Mesothelial cell of epicardium (in vitro differentiated cells): Measurements from ENCODE around the gene KCNQ1OT1. TPM values are rescaled to one million over a fixed set of nuclear protein-coding genes. Genes with fewer than 3 reads are reported as not detected.

Experiments used
- DNase-seq, 2 experiments: peaks; one replicate each; pipeline ENCODE4 v3.0.0; 2021; ENCODE audit warnings: low spot score in 2 of 2; ENCODE audit not compliant: unreplicated experiment in 2 of 2
- H3K27ac Mint-ChIP-seq: 2 replicates; pipeline ENCODE4 v1.8.0; 2021; ENCODE audit warnings: mixed read lengths
- H3K27me3 Mint-ChIP-seq: 2 replicates; pipeline ENCODE4 v1.8.0; 2021; ENCODE audit warnings: low read depth, mixed read lengths
- H3K36me3 Mint-ChIP-seq: 2 replicates; pipeline ENCODE4 v1.8.0; 2021; ENCODE audit warnings: mixed read lengths
- H3K4me1 Mint-ChIP-seq: 2 replicates; pipeline ENCODE4 v1.8.0; 2021; ENCODE audit warnings: mixed read lengths
- H3K4me3 Mint-ChIP-seq: 2 replicates; pipeline ENCODE4 v1.8.0; 2021; ENCODE audit warnings: mild to moderate bottlenecking, moderate library complexity, mixed read lengths
- H3K9me3 Mint-ChIP-seq: 2 replicates; pipeline ENCODE4 v1.8.0; 2021; ENCODE audit warnings: mixed read lengths
- total RNA-seq: library from RNA; stranded (reverse); gene quantifications from 3 replicates; pipeline ENCODE4 v1.2.1, GENCODE V29; 2021
- TF ChIP-seq, protein P1 (sequence below): fragments of 200-600 bp; sonication (generic); IDR thresholded peaks from one replicate; pipeline ENCODE4 v1.5.0; 2021; ENCODE audit warnings: antibody characterized with exemption; ENCODE audit not compliant: unreplicated experiment

Gene KCNQ1OT1
- total RNA-seq, 1 donor from 2014 or later = 35.1 TPM

DNA sequence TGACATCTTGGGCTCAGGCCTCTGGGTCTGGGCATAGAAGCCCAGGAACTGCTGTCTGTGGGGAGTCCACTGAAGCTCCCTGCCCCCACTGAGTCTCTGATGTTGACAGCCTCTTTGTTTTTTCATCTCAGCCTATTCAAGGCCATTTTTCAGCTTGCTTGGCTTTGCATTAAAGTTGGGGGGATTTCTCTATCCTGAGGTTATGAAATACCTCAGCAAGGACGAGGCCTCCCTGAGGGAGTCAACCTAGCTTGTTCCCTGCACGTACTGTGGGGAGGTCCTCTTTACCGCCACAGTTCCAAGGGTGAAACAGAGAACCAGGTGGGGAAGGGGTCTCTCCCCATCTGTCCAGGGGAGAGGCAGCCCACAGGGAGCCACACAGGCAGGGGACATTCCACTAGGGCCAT lies 8.4 kb downstream of the KCNQ1OT1 start:
- TF ChIP-seq, protein P1, sequence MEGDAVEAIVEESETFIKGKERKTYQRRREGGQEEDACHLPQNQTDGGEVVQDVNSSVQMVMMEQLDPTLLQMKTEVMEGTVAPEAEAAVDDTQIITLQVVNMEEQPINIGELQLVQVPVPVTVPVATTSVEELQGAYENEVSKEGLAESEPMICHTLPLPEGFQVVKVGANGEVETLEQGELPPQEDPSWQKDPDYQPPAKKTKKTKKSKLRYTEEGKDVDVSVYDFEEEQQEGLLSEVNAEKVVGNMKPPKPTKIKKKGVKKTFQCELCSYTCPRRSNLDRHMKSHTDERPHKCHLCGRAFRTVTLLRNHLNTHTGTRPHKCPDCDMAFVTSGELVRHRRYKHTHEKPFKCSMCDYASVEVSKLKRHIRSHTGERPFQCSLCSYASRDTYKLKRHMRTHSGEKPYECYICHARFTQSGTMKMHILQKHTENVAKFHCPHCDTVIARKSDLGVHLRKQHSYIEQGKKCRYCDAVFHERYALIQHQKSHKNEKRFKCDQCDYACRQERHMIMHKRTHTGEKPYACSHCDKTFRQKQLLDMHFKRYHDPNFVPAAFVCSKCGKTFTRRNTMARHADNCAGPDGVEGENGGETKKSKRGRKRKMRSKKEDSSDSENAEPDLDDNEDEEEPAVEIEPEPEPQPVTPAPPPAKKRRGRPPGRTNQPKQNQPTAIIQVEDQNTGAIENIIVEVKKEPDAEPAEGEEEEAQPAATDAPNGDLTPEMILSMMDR = no peak
- Mint-ChIP-seq H3K36me3 (no peaks in the 10 kb centered on the region), H3K9me3 (no peaks in the 10 kb centered on the region), H3K27ac (peak overlapping the region; percentile 41), H3K27me3 (no peaks in the 10 kb centered on the region), H3K4me3 (no peak overlapping the region), H3K4me1 (peaks cover 66% of the 10 kb centered on the region)
- no peak for DNase-seq

GRCh38 chr11:2690596-2691354 lies 9.0 kb downstream of the KCNQ1OT1 start:
- no peaks in the 10 kb centered on the region for H3K27me3 Mint-ChIP-seq
- H3K36me3 Mint-ChIP-seq = no peaks in the 10 kb centered on the region
- H3K9me3 Mint-ChIP-seq = no peaks in the 10 kb centered on the region
- DNase-seq = no peak
- TF ChIP-seq, protein P1 = no peak
- peak overlapping the region; percentile 41 for H3K27ac Mint-ChIP-seq
- H3K4me3 Mint-ChIP-seq = no peak overlapping the region
- peaks cover 60% of the 10 kb centered on the region for H3K4me1 Mint-ChIP-seq

DNA sequence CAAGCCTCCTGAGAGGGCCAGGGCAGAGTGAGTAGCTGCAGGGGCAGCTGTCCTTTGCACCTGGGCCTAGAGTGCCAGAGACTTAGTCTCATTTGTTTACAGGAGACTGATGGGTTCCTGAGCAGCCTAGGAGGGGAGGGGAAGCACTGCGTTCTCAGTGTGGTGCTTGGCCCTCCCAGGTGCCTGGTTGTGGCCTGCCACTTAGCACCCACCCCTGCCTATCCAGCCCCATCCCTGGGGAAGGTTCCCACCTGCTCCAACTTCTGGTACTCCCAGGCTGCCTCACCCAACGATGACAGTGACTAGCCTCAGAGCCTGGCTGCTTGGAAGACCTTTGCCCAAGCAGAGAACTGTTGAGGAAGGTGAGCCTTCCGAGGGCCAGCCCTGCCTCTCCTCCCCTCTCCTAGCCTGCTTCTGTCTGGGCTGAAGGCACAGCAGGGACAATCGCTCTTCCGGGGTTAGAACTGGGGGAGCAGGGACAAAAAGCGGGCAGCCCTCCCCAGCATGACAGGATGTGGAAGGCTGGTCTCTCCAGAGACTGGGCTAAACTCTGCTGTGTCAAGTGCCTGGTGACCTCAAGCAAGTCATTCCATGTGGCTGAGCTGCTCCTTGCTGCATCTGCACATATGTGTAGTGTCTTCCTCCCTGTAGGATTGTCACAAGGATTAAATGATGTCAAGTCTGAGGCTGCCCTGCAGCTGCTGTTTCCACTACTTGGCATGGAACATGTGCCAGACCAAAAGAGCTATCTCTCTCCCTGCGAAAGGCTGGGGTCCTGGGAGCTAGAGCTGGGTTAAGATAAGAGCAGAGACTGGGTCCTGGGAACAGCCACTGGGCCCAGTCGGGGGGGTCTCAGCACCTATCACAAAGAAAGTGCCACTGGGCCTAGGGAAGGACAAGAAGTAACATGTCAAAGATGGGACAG lies 9.9 kb downstream of the KCNQ1OT1 start:
- H3K4me3 Mint-ChIP-seq = no peak overlapping the region
- TF ChIP-seq, protein P1 = no peak
- no peaks in the 10 kb centered on the region for H3K9me3 Mint-ChIP-seq
- no peak overlapping the region for H3K27ac Mint-ChIP-seq
- DNase-seq = no peak
- peaks cover 53% of the 10 kb centered on the region for H3K4me1 Mint-ChIP-seq
- H3K27me3 Mint-ChIP-seq = no peaks in the 10 kb centered on the region
- no peaks in the 10 kb centered on the region for H3K36me3 Mint-ChIP-seq

DNA sequence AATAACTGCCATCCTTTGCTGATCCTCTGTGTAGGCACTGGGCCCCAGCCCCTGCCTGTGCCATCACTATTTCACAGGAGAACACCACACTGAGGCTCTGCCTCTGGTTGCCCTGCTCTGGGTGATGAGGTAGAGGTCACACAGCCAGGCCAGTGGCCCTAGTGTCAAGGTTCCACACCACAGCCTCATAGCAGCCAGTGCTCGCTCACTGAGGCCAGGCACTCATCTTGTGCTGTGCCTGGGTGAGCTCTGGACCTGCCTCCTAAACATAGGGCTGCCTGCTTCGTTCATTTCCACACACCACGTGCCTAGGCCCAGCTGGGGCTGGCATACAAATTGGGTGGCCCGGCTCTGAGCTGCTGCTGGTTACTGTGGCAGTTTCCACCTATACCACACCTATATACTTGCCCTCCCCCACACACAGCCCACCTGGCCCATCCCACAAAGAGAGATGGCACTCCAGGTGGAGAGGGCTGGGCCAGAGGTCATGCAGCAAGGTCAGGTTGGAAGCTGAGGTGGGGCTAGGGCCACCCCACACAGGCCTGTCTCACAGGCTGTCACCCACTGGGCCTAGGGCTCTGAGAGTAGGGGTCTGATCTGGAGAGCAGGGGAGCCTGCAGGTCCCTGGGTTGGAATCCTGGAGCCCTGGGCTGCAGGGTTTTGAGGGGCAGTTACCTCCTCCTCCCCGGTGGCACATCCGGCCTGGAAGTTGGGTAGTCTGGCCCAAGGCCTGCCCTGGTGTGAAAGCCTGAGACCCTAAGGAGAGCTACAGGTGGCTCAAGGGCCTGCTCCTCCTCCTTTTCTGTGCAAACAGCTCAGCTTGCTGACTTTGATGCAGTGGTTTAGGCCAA lies 11.2 kb downstream of the KCNQ1OT1 start:
- no peaks in the 10 kb centered on the region for H3K27me3 Mint-ChIP-seq
- H3K9me3 Mint-ChIP-seq = no peaks in the 10 kb centered on the region
- no peak for DNase-seq
- H3K4me3 Mint-ChIP-seq = no peak overlapping the region
- no peaks in the 10 kb centered on the region for H3K36me3 Mint-ChIP-seq
- H3K27ac Mint-ChIP-seq = no peak overlapping the region
- peaks cover 56% of the 10 kb centered on the region for H3K4me1 Mint-ChIP-seq
- TF ChIP-seq, protein P1 = no peak

- H3K4me1 Mint-ChIP-seq = peaks cover 51% of the 10 kb centered on the region
These were observed 12.0 kb downstream of the KCNQ1OT1 start for GRCh38 chr11:2687782-2688191.

More at GRCh38 chr11:2687782-2688191, 12.0 kb downstream of the KCNQ1OT1 start:
- Mint-ChIP-seq H3K27ac (peak overlapping the region; percentile 21), H3K36me3 (no peaks in the 10 kb centered on the region), H3K4me3 (no peak overlapping the region), H3K9me3 (no peaks in the 10 kb centered on the region), H3K27me3 (no peaks in the 10 kb centered on the region)
- DNase-seq = no peak
- TF ChIP-seq, protein P1 = no peak
